ENCODE measurements around the gene EHF.
"Not testable (repeated sequence)": the region's sequence is repeated elsewhere in the genome, so short reads cannot be mapped to it uniquely, and the experiment has no call there.

Gene EHF

DNA sequence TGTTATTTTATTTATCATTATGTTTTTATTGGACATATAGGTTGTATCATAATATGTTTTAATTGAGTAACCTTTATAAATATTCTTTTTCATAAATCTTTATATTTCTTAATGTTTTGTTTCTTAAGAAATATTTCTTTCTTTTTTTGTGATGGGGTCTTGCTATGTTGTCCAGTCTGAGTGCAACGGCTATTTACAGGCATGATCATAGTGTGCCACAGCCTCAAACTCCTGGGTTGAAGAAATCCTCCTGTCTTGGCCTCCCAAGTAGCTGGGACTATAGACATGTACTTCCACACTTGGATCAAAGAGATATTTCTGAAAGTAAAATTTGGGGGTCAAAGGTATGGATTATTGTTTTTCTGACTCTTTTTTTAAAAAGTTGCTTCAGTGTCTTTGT, 53.1 kb downstream of the EHF start:
- DNase-seq = no peak

- no peak for DNase-seq
Measured at GRCh38 chr11:34676227-34676626, 55.3 kb downstream of the EHF start.

DNA sequence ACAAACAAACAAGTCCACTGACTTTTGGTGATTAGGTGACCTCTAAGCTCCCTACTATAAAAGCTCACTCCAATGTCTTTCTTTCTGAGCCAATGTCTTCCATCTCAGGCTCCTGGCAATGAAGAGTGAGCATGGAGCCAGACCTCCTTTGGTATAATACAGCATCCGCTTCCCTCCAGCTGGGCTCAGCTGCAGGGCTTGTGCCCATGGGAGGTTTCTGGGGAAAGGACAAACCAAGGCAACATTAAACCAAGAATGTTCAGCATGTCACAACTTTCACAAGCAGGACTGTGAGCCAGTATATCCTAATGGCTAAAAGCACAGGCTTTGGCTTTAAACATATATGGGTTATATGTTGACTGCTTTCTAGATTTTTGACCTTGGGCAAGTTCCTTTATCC, 58.8 kb downstream of the EHF start:
- DNase-seq = no peak

GRCh38 chr11:34680206-34680605, 59.3 kb downstream of the EHF start:
- no peak for DNase-seq

DNA sequence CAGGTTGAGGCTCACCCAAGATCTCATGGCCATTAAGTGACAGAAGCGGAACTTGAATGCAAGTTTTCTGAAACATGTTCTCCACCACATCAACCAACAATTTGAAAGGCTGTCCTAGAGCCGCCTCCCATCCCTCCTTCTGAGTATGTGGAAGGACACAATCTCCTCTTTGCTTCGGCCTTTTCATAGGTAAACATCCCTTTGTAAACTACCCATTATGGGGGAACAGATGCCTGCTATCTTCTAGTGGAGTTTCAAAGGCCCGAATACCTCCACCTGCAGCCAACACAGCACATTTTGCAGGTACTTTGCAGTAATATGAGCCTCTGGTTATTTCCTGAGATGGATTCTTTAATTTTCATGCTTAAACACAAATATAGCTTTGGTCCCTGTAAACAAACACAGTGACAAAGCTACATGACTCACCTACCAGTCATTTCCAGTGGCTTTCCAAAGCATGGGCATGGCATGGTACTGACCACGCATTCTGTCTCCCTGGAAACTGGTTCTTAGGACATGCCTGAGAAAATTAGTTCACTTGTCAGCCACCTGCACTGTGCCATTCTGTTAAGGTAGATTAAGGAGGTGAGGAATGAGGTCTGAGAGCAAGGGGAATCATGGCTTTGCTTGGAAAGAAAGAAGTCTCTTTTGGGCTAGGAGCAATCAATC, 60.2 kb downstream of the EHF start:
- no peak for DNase-seq

DNA sequence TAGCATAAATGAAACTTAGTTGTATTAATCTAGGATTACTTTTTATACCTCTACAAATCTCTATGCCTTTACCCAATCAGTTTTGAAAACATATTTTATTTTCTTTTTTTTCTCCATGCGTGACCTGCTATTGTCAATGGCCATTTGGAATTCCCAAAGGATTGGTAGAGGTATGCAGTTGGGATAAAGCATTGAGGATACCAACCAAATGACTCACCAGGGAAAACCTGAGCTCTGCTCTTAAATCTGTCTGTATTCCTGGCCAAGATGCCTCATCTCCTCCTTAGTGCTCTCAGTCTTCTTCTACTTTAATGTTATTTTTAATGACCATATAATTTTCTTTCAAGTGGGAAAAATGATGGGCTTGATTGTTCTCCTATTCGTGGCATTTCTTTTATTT, 61.9 kb downstream of the EHF start:
- DNase-seq = no peak

DNA sequence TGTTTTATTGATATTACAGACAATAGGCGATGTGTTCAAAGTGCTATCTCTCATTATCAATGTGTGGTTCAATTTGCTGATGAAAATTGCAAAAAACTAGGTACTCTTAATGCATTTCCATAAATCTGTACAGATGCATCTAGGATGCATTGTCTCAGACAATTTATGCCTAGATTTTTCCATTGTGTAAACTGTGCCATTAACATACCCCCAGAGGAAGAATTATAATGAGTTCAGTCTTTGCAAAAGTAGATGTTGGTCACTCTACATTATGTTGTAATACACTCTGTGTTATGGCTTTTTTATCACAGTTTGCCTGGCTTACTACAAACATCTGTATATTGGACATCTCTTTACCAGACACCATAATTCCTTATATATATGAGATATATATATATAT, 62.5 kb downstream of the EHF start:
- no peak for DNase-seq

DNA sequence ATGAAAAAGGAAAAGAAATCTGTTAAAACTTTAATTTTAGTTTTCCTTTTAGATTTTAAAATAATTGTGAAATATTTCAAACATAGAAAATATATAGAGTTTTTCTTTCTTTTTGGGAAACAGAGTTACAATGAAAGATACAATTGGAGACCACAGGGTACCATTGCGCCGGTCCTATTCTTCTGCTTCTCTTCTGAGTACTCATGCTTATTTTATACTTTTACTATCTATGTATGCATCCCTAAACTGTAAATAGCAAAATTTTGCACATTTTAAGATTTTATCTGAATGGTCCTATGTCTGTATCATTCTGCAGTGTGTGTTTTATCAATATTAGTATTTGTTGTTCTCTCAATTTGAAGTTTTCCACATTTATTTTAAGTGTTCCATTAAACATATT, 65.0 kb downstream of the EHF start:
- DNase-seq = no peak

DNA sequence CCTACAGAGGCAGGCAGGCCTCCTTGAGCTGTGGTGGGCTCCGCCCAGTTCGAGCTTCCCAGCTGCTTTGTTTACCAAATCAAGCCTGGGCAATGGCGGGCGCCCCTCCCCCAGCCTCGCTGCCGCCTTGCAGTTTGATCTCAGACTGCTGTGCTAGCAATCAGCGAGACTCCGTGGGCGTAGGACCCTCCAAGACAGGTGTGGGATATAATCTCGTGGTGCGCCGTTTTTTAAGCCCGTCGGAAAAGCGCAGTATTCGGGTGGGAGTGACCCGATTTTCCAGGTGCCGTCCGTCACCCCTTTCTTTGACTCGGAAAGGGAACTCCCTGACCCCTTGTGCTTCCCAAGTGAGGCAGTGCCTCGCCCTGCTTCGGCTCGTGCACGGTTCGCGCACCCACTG, 71.4 kb downstream of the EHF start:
- not testable (repeated sequence) for DNase-seq

GRCh38 chr11:34696862-34697261, 76.0 kb downstream of the EHF start:
- no peak for DNase-seq

- DNase-seq = no peak
Measured at GRCh38 chr11:34706709-34707461, 86.0 kb downstream of the EHF start.

DNA sequence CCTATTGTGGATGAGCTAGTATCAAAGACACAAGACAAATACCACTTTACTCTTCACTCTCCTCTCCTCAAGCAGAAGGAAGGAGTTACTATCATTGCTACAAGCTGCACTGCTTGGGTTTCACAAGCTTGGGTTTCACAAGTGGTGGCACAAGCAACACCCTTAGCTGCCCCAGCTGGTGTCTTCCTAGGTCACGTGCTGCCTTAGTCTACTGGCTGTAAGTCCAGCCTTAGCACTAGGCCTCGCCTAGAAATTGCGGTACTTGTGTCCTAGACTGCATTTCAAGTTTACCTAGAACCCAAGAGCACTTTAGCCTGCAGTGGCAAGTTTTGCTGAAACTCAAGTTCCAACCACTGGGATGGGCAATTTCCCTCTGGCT, 86.6 kb downstream of the EHF start:
- DNase-seq = no peak
